GM19467 (cell line): ENCODE results near the gene TRIP6.
"Not testable (repeated sequence)": the region's sequence is repeated elsewhere in the genome, so short reads cannot be mapped to it uniquely, and the experiment has no call there.

Experiments
- ATAC-seq: cut with Tn5 transposase; IDR thresholded peaks from one replicate; pipeline ENCODE4 v1.9.1; 2021; ENCODE audit warnings: mild to moderate bottlenecking, moderate library complexity; ENCODE audit not compliant: unreplicated experiment

TRIP6 gene

DNA sequence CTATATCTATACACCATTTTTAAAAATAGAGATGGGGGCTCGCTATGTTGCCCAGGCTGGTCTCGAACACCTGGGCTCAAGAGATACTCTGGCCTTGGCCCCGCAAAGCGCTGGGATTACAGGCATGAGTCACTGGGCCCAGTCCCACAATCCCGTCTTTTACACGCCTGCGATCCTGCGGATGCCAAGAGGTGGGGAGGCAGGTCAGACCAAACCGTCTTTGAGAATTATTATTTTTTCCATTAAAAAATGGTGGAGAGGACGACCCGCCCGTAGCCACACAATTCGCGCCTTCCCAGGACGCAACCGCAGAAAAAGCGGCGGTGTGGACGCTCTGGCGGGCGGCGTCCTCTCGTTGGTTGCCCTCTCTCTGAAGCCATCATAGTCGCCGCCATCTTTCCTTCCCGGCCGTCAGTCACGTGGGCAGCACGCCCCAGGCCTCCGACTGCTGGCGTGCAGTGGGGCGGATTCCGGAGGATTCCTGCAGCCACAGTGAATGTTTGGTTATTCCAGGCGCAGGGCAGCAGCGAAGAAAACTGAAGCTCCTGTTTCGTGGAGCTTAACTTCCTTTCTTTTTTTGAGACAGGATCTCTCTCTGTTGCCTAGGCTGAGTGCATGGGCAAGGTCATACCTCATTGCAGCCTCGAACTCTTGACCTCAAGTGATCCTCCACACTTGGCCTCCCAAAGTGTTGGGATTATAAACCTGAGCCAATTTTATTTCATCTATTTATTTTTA lies 29.9 kb upstream of the TRIP6 start:
- peak; percentile 84 for ATAC-seq

DNA sequence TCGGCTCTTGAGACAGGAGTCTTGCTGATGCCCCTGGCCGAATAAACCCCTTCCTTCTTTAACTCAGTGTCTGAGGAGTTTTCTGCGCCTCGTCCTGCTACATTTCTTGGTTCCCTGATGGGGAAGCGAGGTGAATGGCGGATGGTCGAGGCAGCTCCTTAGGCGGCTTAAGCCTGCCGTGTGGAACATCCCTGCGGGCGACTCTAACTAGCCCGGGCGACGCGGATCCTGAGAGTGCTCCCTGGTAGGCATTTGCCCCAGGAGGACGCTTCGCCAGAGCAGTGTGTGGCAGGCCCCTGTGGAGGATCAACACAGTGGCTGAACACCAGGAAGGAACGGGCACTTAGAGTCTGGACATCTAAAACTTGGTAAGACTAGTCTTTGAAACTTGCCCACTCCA lies 27.8 kb upstream of the TRIP6 start:
- no peak for ATAC-seq

DNA sequence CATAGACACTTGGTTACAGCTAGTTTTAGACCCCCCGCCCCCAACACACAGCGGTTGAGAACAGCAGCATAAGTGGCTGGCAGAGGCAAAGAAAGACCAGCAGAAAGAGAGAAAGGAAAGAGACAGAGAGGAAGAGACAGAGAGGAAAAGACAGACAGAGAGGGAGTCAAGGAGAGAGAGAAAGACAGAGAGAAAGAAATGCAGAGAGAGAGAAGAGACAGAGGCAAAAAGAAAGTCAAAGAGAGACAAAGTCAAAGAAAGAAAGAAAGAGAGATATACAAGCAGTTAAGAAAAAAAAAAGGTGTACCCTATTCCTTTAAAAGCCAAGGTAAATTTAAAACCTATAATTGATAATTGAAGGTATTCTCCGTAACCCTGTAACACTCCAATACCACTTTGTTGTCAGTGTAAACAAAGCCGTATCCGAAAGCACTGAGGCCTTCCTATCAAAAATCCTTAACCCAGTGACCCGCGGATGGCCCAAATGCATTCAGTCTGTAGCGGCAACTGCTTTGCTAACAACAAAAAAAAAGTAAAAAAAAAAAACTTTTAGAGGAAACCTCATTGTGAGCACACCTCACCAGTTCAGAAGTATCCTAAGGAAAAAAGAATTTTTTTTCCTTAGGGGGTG lies 26.6 kb upstream of the TRIP6 start:
- ATAC-seq = no peak

- ATAC-seq = no peak
Observed at GRCh38 chr7:100847360-100847759, 19.8 kb upstream of the TRIP6 start.

- ATAC-seq = peak; percentile 90
Observed at GRCh38 chr7:100852048-100852872, 14.9 kb upstream of the TRIP6 start, which contains the start of gene SLC12A9. SLC12A9 (plus strand) TSS chr7:100852713; CDS start chr7:100854198, 1,485 bp downstream.

DNA sequence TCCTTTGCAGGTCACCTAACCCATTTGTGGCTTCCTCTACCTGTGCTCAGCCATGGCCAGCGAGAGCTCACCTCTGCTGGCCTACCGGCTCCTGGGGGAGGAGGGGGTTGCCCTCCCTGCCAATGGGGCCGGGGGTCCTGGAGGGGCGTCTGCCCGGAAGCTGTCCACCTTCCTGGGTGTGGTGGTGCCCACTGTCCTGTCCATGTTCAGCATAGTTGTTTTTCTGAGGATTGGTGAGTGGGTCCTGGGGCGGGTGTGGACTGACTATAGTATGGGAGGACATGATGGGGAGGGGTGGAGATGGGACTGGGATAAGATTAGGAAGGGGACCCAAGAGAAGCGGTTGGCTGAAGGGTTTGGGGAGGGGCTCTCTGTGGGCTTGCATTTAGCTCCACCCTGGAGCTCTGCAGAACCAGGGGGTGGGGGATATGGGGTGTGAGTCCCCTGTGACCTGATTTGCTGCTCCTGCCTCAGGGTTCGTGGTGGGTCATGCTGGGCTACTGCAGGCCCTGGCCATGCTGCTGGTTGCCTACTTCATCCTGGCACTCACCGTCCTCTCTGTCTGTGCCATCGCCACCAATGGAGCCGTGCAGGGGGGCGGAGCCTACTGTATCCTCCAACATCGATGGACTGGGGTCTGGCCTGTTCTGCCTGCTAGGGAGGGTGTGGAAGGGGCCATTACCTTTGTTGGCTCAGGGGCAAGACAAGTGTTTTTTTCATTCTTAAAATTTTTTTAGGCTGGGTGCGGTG lies 12.9 kb upstream of the TRIP6 start:
- ATAC-seq = no peak

- ATAC-seq = not testable (repeated sequence)
Observed at GRCh38 chr7:100854899-100855298, 12.3 kb upstream of the TRIP6 start.

- no peak for ATAC-seq
Observed at GRCh38 chr7:100855515-100855914, 11.7 kb upstream of the TRIP6 start.

DNA sequence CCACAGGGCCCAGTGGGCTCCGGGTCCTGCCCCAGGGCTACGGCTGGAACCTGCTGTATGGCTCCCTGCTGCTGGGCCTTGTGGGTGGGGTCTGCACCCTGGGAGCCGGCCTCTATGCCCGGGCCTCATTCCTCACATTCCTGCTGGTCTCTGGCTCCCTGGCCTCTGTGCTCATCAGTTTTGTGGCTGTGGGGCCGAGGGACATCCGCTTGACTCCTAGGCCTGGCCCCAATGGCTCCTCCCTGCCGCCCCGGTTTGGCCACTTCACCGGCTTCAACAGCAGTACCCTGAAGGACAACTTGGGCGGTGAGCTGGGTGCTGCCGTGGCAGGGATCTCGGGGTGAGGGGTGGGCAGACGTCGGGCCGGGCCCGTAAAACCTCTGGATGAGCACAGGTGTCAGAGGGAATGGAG lies 10.3 kb upstream of the TRIP6 start:
- ATAC-seq = no peak

DNA sequence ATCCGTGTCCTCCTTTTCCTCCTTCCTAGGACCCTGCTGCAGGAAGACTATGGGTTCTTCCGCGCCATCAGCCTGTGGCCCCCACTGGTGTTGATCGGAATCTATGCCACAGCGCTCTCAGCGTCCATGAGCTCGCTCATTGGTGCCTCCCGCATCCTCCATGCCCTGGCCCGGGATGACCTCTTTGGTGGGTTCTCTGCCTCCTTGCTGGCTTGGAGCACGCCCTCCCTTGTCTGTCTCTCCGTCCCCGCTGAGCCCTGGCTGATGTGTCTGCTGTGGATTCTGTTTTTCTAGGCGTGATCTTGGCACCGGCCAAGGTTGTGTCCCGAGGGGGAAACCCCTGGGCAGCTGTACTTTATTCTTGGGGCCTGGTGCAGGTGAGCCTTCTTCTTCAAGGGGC lies 7.3 kb upstream of the TRIP6 start:
- ATAC-seq = no peak

DNA sequence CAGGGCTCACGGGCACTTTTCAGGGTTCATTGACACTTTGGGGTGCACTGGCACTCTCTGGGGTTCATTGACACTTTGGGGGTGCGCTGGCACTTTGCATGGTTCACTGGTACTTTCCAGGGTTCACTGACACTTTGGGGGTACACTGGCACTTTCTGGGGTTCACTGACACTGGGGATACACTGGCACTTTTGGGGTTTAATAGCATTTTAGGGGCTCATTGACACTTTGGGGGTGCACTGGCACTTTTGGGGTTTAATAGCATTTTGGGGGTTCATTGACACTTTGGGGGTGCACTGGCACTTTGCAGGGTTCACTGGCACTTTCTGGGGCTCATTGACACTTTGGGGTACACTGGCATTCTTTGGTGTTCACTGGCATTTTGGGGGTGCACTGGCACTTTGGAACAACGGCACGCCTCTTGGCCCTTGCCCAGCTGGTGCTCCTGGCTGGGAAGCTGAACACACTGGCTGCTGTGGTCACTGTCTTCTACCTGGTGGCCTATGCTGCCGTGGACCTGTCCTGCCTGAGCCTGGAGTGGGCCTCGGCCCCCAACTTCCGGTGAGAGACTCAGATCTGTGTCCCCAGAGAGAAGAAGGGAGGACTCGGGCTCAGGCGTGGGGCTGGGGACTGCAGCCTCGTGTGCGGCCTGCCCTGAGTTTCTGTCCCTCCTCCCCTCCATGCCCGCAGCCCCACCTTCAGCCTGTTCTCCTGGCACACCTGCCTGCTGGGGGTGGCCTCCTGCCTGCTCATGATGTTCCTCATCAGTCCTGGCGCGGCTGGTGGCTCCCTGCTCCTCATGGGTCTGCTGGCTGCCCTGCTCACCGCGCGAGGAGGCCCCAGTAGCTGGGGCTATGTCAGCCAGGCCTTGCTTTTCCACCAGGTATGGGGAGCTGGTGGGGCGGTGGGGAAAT lies 6.2 kb upstream of the TRIP6 start:
- ATAC-seq = no peak

GRCh38 chr7:100861616-100861985 lies 5.6 kb upstream of the TRIP6 start:
- no peak for ATAC-seq

- no peak for ATAC-seq
Observed at GRCh38 chr7:100863406-100863950, 3.7 kb upstream of the TRIP6 start.

DNA sequence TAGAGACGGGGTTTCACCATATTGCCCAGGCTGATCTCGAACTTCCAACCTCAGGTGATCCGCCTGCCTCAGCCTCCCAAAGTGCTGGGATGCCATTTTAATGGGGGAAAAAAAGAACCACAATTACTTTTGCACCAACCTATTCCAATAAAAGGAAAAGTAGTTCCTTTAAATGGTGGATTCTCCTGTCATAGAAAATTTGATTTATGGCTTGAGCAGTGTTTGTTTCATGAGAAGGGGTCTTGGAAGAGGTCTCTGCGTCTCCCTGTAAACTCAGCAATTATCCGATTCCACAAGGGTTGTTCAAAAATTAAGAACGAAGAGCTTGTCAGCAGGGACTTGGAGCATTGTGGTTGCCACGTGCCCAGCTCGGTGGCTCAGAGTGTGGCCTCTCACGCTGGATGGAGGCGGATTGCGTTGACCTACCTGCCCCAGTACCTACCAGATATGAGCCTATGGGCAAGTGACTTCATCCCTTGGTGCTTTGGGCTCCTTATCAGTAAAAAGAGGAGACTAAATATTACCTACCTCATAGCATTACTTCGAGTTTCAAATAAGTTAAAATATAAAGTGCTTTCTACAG lies 2.8 kb upstream of the TRIP6 start:
- no peak for ATAC-seq

DNA sequence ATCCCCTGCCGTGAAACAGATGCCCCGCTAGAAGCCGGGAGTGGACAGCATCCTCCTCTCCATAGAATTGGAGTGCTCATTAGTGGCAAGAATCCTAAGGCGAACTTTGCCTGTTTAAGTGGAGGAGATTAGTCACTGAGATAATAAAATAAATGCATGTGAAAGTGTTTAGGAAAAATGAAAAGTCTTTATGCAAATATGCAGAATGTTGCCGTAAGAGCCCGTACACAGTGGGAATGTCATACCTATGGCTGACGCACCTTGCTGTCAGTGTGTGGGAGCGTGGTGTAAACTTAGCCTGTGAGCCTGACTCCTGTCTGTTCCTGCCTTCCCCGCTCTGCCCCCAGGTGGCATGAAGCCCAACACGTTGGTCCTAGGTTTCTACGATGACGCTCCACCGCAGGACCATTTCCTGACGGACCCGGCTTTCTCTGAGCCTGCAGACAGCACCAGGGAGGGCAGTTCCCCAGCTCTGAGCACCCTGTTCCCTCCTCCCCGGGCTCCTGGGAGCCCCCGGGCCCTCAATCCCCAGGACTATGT lies 1.7 kb upstream of the TRIP6 start:
- ATAC-seq = no peak

DNA sequence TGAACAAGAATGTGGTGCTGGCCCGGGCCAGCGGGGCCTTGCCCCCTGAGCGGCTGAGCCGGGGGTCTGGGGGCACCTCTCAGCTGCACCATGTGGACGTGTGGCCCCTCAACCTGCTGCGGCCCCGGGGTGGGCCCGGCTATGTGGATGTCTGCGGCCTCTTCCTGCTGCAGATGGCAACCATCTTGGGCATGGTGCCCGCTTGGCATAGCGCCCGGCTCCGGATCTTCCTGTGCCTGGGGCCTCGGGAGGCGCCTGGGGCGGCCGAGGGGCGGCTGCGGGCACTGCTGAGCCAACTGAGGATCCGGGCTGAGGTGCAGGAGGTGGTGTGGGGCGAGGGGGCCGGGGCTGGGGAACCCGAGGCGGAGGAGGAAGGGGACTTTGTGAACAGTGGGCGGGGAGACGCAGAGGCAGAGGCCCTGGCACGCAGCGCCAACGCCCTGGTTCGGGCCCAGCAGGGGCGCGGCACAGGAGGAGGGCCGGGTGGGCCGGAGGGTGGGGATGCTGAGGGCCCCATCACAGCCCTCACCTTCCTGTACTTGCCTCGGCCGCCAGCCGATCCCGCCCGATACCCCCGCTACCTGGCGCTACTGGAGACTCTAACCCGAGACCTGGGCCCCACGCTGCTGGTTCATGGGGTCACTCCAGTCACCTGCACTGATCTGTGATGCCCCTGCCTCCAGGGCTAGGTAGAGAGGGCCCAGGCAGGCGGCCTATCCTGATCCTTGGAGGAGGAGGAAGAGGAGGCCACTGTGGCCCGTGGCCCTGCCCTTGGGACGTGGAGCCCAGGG lies 1.1 kb upstream of the TRIP6 start:
- ATAC-seq = no peak

- ATAC-seq = no peak
Observed at GRCh38 chr7:100866729-100867039, 503 bp upstream of the TRIP6 start.

DNA sequence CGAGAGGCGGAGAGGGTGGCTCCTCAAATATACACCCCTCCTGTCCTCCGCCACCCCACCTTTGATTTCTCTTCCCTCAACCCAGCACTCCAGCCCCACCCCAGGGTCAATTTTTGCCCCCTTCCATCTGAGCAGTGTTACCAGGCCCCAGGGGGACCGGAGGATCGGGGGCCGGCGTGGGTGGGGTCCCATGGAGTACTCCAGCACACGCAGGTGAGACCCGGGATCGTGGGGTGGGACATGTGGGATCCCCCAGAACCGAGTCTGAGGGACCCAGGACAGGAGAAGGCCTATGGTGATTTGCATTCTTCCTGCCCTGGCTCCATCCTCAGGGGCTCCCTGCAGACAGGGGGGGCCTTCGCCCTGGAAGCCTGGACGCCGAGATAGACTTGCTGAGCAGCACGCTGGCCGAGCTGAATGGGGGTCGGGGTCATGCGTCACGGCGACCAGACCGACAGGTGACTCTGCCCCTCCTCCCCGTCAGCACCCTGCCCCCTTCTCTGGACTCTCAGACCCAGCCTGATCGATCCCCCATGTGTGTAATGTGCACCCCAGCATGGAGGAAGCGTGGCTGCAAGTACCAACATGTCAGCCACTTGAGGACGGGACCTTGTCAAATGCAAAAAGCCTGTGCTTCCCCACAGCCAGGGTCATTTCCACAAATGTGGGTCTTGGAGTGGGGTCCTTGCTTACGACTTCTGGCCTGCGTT lies 744 bp downstream of the TRIP6 start:
- no peak for ATAC-seq
